ENCODE measurements around the gene RAPGEF5. TPM values are rescaled to one million over a fixed set of nuclear protein-coding genes. Genes with fewer than 3 reads are reported as not detected.

The RAPGEF5 gene
- polyA plus RNA-seq, 1 of the 3 experiments (the other 2 are of a cell fraction) = 1.2 TPM

DNA sequence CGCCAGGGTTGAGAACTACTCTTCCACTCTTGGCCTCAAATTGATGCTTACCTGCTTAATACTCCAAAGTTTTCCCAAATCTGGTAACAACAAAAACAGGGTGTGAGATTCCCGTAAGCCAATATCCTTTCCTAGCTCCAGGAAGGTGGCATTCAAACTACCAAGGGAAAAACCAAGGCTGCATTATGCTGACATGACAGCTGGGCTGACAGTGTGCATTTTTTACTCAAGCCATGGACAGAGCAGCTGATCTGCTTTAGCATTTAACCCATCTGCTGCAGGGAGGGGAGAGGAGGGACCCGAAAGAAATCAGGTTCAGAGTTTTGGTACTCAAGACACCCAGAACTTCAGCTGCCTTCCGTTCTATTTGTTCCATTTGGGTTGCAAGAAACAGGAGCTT lies 49.8 kb upstream of the RAPGEF5 start (continued):
- TF ChIP-seq, protein P1, sequence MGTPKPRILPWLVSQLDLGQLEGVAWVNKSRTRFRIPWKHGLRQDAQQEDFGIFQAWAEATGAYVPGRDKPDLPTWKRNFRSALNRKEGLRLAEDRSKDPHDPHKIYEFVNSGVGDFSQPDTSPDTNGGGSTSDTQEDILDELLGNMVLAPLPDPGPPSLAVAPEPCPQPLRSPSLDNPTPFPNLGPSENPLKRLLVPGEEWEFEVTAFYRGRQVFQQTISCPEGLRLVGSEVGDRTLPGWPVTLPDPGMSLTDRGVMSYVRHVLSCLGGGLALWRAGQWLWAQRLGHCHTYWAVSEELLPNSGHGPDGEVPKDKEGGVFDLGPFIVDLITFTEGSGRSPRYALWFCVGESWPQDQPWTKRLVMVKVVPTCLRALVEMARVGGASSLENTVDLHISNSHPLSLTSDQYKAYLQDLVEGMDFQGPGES (IDR thresholded peaks at IDR 0.05; ENCODE audit: low read depth, low read length) = no peak
- TF ChIP-seq, protein P2, sequence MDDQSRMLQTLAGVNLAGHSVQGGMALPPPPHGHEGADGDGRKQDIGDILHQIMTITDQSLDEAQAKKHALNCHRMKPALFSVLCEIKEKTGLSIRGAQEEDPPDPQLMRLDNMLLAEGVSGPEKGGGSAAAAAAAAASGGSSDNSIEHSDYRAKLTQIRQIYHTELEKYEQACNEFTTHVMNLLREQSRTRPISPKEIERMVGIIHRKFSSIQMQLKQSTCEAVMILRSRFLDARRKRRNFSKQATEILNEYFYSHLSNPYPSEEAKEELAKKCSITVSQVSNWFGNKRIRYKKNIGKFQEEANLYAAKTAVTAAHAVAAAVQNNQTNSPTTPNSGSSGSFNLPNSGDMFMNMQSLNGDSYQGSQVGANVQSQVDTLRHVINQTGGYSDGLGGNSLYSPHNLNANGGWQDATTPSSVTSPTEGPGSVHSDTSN (IDR thresholded peaks at IDR 0.05) = no peak
- no peak for TF ChIP-seq EP300 (IDR thresholded peaks at IDR 0.05; ENCODE audit: borderline replicate concordance in 1 of 2, low read depth in 1 of 2, low read length in 1 of 2)
- TF ChIP-seq, protein P3, sequence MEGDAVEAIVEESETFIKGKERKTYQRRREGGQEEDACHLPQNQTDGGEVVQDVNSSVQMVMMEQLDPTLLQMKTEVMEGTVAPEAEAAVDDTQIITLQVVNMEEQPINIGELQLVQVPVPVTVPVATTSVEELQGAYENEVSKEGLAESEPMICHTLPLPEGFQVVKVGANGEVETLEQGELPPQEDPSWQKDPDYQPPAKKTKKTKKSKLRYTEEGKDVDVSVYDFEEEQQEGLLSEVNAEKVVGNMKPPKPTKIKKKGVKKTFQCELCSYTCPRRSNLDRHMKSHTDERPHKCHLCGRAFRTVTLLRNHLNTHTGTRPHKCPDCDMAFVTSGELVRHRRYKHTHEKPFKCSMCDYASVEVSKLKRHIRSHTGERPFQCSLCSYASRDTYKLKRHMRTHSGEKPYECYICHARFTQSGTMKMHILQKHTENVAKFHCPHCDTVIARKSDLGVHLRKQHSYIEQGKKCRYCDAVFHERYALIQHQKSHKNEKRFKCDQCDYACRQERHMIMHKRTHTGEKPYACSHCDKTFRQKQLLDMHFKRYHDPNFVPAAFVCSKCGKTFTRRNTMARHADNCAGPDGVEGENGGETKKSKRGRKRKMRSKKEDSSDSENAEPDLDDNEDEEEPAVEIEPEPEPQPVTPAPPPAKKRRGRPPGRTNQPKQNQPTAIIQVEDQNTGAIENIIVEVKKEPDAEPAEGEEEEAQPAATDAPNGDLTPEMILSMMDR (IDR thresholded peaks at IDR 0.05) = no peak

DNA sequence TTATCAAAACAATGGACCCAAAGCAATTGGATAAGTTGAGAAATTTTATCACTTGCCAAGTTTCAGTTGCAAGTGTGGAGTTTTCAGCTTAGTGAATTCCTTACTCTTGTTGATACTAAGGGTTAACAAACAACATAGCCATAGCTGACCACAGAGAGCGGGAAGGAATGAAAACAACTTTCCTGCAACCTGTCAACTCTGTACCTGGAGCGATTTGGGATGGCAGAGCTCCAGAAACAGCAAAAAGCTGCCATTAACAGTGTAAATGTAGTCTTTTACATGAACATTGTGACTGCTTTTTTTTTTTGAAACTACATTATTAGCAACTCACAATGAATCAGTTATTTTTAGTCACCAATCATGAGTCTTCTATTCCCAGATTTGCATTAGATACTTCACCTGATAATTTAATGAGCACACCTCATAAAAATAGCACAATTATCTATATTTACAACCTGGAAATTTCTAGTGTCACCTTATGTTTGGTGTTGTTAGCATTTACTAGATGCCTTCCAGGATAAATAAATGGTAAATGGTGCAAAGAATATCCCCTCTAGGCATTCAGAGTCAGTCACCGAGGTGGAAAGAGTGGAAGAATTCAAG lies 47.6 kb upstream of the RAPGEF5 start:
- Histone ChIP-seq H3K27me3 (ENCODE audit: insufficient read depth) (no peaks in the 10 kb centered on the region), H3K4me1 (ENCODE audit: control insufficient read depth in 1 of 2, insufficient read depth in 2 of 2, low read depth in 1 of 2, low read length in 1 of 2) (peaks cover 0 to 11% of the 10 kb centered on the region in 2 experiments; a peak in 3 of 4 replicates), H3F3A (replicated peaks; ENCODE audit: insufficient read depth) (peaks cover 12% of the 10 kb centered on the region), H3K27ac (ENCODE audit: low read depth in 2 of 2, low read length in 1 of 2) (no peak overlapping the region), H3K36me3 (replicated peaks in 1 of 2; ENCODE audit: control insufficient read depth in 1 of 2, insufficient read depth in 2 of 2, low read length in 1 of 2) (no peaks in the 10 kb centered on the region), H4K20me1 (ENCODE audit: insufficient read depth) (no peaks in the 10 kb centered on the region), H2AFZ (ENCODE audit: low read depth) (no peak overlapping the region), H3K9me2 (no peaks in the 10 kb centered on the region), H3K9ac (no peak overlapping the region), H3K4me3 (ENCODE audit: low read depth in 2 of 2, low read length in 1 of 2) (no peak overlapping the region), H3K4me2 (no peak overlapping the region), H3K79me2 (ENCODE audit: insufficient read depth) (no peaks in the 10 kb centered on the region), H3K9me3 (no peaks in the 10 kb centered on the region)
- TF ChIP-seq EZH2phosphoT487 (IDR thresholded peaks at IDR 0.05; ENCODE audit: borderline replicate concordance, low read depth) (no peak), YY1 (IDR thresholded peaks at IDR 0.05; ENCODE audit: low read depth) (no peak), FOXM1 (IDR thresholded peaks at IDR 0.05; ENCODE audit: low read depth) (no peak), TCF12 (IDR thresholded peaks at IDR 0.05) (no peak), POLR2AphosphoS5 (IDR thresholded peaks at IDR 0.05; ENCODE audit: low read depth, low read length) (no peak), MEF2A (IDR thresholded peaks at IDR 0.05; ENCODE audit: borderline replicate concordance, low read depth) (no peak), CHD2 (IDR thresholded peaks at IDR 0.05; ENCODE audit: low read length, partially characterized antibody) (no peak), MXI1 (IDR thresholded peaks at IDR 0.05; ENCODE audit: low read depth, low read length) (no peak), EP300 (IDR thresholded peaks at IDR 0.05; ENCODE audit: borderline replicate concordance in 1 of 2, low read depth in 1 of 2, low read length in 1 of 2) (no peak), RXRA (IDR thresholded peaks at IDR 0.05; ENCODE audit: borderline replicate concordance, low read depth) (no peak), SMC3 (IDR thresholded peaks at IDR 0.05; ENCODE audit: low read depth, low read length) (no peak), FOSL2 (IDR thresholded peaks at IDR 0.05; ENCODE audit: borderline replicate concordance, low read depth) (no peak), FOXJ3 (CRISPR knock-in tag; IDR thresholded peaks at IDR 0.05) (no peak), GATA2 (CRISPR knock-in tag; IDR thresholded peaks at IDR 0.05) (no peak), RCOR1 (IDR thresholded peaks at IDR 0.05; ENCODE audit: low read length) (no peak)
- TF ChIP-seq, protein P4, sequence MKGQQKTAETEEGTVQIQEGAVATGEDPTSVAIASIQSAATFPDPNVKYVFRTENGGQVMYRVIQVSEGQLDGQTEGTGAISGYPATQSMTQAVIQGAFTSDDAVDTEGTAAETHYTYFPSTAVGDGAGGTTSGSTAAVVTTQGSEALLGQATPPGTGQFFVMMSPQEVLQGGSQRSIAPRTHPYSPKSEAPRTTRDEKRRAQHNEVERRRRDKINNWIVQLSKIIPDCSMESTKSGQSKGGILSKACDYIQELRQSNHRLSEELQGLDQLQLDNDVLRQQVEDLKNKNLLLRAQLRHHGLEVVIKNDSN (IDR thresholded peaks at IDR 0.05; ENCODE audit: borderline replicate concordance, low read depth) = no peak
- TF ChIP-seq, protein P3 (IDR thresholded peaks at IDR 0.05) = no peak
- TF ChIP-seq, protein P5, sequence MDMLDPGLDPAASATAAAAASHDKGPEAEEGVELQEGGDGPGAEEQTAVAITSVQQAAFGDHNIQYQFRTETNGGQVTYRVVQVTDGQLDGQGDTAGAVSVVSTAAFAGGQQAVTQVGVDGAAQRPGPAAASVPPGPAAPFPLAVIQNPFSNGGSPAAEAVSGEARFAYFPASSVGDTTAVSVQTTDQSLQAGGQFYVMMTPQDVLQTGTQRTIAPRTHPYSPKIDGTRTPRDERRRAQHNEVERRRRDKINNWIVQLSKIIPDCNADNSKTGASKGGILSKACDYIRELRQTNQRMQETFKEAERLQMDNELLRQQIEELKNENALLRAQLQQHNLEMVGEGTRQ (IDR thresholded peaks at IDR 0.05; ENCODE audit: borderline replicate concordance, low read depth, low read length) = no peak
- no peak for DNase-seq
- ChIA-PET POLR2A (no interaction called here), CTCF (interaction anchor here (0.7 to 0.9 kb wide), 2 partner anchors 76 to 322 kb away, joined by 3 read pairs; no protein-coding TSS in a partner anchor)
- WGBS (ENCODE audit: low lambda C conversion rate) = 69% methylated on average over 3 of the region's 3 CpGs
